Activated effector memory CD4-positive, alpha-beta T cell treated with anti-CD3 and anti-CD28 coated beads, Interleukin-2, amount 50 U/mL, for 16 hours (primary cell): ENCODE measurements around the gene CRTC3.
A peak's percentile ranks its signal among the peaks of the same experiment; 100 is the strongest.
"Not testable (repeated sequence)": the region's sequence is repeated elsewhere in the genome, so short reads cannot be mapped to it uniquely, and the experiment has no call there.

Source experiments
- DNase-seq: peaks from one replicate; pipeline ENCODE4 v3.0.0-alpha.2; 2020

CRTC3 gene

DNA sequence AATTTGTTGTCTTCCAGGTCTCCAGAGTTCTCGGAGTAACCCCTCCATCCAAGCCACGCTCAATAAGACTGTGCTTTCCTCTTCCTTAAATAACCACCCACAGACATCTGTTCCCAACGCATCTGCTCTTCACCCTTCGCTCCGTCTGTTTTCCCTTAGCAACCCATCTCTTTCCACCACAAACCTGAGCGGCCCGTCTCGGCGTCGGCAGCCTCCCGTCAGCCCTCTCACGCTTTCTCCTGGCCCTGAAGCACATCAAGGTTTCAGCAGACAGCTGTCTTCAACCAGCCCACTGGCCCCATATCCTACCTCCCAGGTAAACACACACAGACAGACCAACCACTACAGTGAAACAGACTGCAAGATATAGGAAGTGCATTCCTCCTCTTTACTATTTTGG, 99.5 kb downstream of the CRTC3 start:
- no peak for DNase-seq

GRCh38 chr15:90633360-90633759, 103.6 kb downstream of the CRTC3 start:
- no peak for DNase-seq

- not testable (repeated sequence) for DNase-seq
These were observed 107.3 kb downstream of the CRTC3 start for GRCh38 chr15:90636993-90637392.

GRCh38 chr15:90637693-90638092, 108.0 kb downstream of the CRTC3 start:
- DNase-seq, result no peak

DNA sequence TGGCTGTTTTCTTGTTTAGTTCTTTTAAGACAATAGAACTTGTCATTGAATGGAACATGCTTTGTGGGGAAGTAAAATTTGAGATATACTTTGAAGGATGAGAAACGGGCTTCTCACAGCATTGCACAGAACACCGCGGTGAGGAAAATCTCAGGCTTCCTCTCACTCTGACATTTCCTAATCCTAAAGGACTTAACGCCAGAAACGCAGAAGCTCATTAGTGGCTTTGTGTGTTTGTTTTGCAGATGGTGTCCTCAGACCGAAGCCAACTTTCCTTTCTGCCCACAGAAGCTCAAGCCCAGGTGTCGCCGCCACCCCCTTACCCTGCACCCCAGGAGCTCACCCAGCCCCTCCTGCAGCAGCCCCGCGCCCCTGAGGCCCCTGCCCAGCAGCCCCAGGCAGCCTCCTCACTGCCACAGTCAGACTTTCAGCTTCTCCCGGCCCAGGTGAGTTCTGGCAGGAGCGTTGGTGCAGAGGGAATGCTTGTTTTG, 108.5 kb downstream of the CRTC3 start:
- DNase-seq, result no peak

DNA sequence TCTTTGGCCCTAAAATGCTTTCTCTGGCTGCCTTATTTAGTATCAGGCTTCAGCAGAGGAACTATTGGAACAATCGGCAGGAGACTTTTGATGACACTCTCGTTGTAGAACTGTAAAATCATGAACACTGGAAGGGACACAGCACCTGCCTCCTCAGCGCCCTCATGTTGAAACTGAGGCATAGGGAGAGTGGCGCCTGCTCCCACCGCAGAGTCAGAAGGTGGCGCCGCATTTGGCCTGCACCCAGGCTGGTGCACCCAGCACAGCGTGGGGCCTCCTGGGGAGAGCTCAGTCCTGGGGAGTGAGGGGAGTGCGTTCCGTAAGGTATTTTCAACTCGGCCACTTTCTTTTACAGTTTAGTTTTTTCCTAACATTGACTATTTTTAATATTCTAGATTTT, 109.2 kb downstream of the CRTC3 start:
- no peak for DNase-seq

DNA sequence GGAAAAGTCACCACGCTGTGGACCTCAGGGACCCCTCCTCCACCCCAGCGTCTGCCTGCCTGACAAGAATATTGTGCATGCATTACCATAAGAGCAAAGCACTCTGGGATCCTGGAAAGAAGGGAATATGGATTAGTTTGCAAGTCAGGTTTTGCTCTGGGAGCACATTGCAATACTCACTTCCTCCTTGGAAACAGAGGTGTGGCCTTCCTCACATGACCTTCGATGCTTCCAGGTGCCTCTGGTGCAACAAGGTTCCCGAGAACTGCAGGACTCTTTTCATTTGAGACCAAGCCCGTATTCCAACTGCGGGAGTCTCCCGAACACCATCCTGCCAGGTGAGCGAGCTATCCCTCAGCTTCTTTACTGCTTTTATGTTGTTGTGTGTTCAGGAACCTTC, 111.1 kb downstream of the CRTC3 start:
- DNase-seq, result no peak

- no peak for DNase-seq
These were observed 112.1 kb downstream of the CRTC3 start for GRCh38 chr15:90641581-90642463.

- DNase-seq, result no peak
These were observed 113.0 kb downstream of the CRTC3 start for GRCh38 chr15:90642464-90643300.

GRCh38 chr15:90643301-90643632, 113.5 kb downstream of the CRTC3 start:
- DNase-seq, result no peak

DNA sequence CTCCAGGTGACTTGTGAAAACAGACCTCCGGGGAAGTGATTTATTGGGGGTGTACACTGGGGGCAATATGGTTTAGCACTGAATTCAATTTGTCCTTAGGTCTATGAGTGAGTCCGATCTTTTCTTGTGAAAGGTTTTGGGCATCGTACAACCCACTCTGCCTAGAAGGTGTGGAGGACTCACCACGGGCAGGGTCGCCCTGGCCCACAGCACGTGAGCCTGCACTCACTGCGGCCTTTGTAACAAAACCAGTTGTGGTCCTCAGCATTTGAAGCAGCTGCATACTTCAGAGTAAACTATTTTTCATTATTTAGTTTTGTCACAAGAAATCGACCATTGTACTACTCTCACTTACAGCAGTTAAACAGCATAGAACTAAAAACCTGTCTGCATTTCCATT, 114.8 kb downstream of the CRTC3 start:
- peak; percentile 53 for DNase-seq

DNA sequence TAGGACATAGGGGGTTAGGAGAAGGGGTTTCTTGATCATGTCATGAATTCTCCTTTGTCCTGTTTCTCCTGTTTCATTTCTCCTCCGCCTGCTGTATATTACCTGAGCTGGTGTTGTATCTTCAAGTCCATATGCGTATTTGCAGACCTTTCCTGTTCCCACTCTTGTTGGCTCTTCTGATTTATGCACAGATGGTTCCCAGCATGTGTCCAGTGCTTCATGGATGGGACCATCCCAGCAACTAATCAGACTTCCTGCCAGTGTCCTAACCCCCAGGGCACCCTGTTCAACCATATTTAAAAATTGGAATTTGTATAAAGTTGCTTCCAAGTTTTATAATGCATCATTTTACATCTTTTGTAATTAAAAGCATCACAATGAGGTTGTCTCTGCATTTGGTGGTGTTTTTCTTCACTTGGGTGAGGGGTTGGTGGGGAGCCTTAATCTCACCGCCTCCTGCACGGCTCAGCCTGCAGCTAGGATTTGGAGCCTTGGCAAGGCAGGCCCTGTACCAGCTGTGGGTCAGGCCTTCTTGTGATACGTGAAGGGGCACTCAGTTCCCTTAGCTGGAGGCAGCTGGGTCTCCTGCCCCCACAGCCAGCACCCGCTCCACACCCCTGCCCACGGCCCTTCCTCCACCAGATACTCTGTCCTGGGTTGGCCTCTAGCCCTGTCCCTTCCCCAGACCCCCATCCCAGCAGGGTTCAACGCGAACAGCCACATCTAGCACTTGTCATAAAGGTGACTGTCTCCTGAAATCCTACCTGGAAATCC, 115.4 kb downstream of the CRTC3 start:
- DNase-seq, result peak; percentile 62

- peak; percentile 59 for DNase-seq
These were observed 116.3 kb downstream of the CRTC3 start for GRCh38 chr15:90645873-90646575.

DNA sequence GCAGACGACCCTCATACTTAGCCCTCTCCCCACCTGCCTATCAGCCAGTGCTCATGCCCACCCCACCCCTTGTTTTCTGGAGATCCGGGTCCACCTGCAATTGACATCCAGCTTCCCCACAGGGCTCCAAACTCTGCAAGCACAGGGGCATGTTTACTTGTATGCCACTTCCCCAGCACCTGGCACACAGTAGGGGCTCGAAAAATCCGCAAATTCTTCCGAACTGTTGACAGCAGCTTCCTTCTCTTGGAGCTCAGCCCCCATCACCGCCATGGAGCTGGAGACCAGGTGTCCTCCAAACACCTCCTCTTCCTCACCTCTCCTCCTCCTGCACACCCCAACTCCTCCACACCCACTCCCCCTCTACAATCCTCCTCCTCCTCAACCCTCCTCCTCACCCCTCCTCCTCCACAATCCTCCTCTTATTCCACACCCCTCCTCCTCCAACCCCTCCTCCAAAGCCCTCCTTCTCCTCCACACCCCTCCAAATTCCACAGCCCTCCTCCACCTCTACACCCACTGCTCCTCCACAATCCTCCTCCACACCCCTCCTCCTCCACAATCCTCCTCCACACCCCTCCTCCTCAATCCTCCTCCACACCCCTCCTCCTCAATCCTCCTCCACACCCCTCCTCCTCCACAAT, 117.1 kb downstream of the CRTC3 start:
- peak; percentile 54 for DNase-seq

DNA sequence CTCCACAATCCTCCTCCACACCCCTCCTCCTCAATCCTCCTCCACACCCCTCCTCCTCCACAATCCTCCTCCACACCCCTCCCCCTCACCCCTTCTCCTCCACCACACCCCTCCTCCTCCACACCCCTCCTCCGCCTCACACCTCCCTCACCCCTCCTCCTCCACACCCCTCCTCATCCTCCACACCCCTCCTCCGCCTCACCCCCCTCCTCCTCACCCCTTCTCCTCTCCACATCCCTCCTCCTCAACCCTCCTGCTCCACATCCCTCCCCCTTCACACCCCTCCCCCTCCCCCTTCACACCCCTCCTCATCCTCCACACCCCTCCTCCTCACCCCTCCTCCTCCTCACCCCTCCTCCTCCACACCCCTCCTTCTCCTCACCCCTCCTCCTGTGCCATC, 117.6 kb downstream of the CRTC3 start:
- DNase-seq, result peak; percentile 13

DNA sequence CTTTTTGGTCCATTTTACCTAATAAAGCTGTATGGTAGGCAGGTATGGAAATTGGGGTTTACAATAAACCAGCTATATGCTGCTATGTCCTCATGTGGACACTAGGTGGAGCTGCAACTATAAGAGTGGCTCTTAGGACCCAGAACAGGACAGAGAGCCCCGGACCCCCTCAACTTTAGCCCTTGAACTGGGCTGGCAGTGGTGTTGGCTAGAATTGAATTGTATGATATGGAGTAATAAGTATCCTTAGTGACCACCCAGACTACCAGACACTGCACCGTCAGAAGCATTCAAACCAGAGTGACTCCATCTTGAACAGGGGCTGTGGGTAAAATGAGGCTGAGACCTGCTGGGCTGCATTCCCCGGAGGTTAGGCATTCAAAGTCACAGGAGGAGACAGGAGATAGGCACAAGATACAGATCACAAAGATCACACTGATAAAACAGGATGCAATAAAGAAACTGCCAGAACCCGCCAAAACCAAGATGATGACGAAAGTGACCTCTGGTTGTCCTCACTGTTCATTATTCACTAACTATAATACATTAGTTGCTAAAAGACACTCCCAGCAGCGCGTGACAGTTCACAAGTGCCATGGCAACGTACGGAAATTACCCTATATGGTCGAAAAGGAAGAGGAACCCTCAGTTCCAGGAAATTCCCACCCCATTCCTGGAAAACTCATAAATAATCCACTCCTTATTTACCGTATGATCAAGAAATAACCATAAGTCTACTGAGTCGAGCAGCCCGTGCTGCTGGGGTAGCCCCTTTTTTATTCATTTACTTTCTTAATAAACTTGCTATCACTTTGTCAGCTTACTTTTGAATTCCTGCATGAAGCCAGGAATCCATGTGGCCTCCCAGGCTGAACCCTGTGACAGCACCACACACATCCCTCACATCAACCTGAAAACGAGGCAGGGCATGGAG, 118.7 kb downstream of the CRTC3 start:
- peak; percentile 79 for DNase-seq

GRCh38 chr15:90650117-90650955, 120.6 kb downstream of the CRTC3 start:
- DNase-seq, result peak; percentile 53

DNA sequence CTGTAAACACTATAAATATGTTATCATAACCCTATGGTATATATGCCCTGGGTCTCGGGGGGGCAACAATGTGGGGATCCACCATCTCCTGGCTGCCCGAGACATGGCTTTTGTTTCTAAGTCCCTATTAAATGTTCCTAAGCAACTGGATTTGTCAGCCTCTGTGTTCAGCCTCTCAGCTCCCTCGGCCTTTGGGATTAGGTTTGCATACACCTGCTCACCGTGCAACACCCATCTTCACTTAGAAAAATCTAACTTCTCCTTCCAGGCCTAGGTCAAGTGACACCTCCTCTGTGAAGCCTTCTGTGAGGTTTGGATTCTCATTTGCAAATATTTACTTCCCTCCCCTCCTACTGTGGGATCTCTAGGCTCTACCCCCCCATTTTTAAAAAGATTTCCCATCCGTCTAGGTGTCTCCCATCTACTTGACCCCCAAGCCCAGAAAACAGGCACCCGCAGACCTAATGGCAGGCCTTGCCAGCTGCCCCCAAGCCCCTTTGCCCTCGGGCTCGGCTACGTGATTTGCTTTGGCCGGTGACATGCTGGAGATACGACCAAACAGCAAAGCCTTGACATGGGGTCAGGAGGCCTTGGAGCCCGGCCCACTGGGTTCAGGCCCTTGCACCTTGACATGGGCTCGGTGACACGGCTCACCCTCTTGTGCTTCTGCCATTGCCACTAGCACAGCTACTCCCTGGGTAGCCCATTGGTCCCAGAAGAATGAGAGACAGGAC, 121.4 kb downstream of the CRTC3 start:
- peak; percentile 50 for DNase-seq
